Keratinocyte (primary cell): Measurements from ENCODE around the gene NAV3. TPM values are rescaled to one million over a fixed set of nuclear protein-coding genes. Genes with fewer than 3 reads are reported as not detected.

Source experiments
- DNase-seq: peaks from one replicate; pipeline ENCODE4 v3.0.0-alpha.2; 2011; ENCODE audit warnings: low read depth, missing footprints, low spot score
- FAIRE-seq: peaks from 2 replicates; lab custom pipeline; 2011; peaks lifted over from hg19 to GRCh38; lab: Jason Lieb, UNC
- H2AFZ ChIP-seq: 2 replicates; pipeline ENCODE4 v1.6.0; 2012; ENCODE audit warnings: low read length, control low read depth, inconsistent platforms; ENCODE audit not compliant: control insufficient read depth
- H3K27ac ChIP-seq: 2 replicates; pipeline ENCODE4 v1.5.1; 2011; ENCODE audit warnings: low read length; ENCODE audit not compliant: control insufficient read depth, insufficient read depth
- H3K27me3 ChIP-seq: 3 replicates; pipeline ENCODE4 v1.6.0; 2011; ENCODE audit warnings: low read length; ENCODE audit not compliant: control insufficient read depth, insufficient read depth; ENCODE audit errors: extremely low read depth
- H3K36me3 ChIP-seq, 2 experiments: 2 replicates in 1 of 2; 3 replicates in 1 of 2; pipeline ENCODE4 v1.5.1; 2011; ENCODE audit warnings: low read length in 2 of 2, mild to moderate bottlenecking in 1 of 2; ENCODE audit not compliant: control insufficient read depth in 2 of 2, insufficient read depth in 2 of 2; ENCODE audit errors: extremely low read depth in 1 of 2
- H3K4me1 ChIP-seq: 3 replicates; pipeline ENCODE4 v1.5.1; 2011; ENCODE audit warnings: low read length; ENCODE audit not compliant: control insufficient read depth, insufficient read depth; ENCODE audit errors: extremely low read depth
- H3K4me2 ChIP-seq: 3 replicates; pipeline ENCODE4 v1.6.0; 2011; ENCODE audit warnings: low read depth, low read length; ENCODE audit not compliant: control insufficient read depth, insufficient read depth; ENCODE audit errors: extremely low read depth
- H3K4me3 ChIP-seq, 3 experiments: fragments of 200-600 bp in 1 of 3; sonication (generic) in 1 of 3; 2 replicates in 2 of 3; 3 replicates in 1 of 3; pipeline ENCODE4 v1.5.1; 2011 to 2016; ENCODE audit warnings: low read length in 3 of 3, mild to moderate bottlenecking in 3 of 3, control low read depth in 2 of 3, inconsistent platforms in 1 of 3, low read depth in 1 of 3, mixed read lengths in 1 of 3, mixed run types in 1 of 3, moderate library complexity in 1 of 3; ENCODE audit not compliant: control insufficient read depth in 2 of 3, insufficient read depth in 2 of 3; ENCODE audit errors: extremely low read depth in 1 of 3
- H3K79me2 ChIP-seq: 2 replicates; pipeline ENCODE4 v1.6.0; 2012; ENCODE audit warnings: low read length; ENCODE audit not compliant: control insufficient read depth, insufficient read depth
- H3K9ac ChIP-seq: 3 replicates; pipeline ENCODE4 v1.6.0; 2011; ENCODE audit warnings: low read length; ENCODE audit not compliant: control insufficient read depth, insufficient read depth; ENCODE audit errors: extremely low read depth
- H3K9me1 ChIP-seq: 3 replicates; pipeline ENCODE4 v1.6.0; 2011; ENCODE audit warnings: low read length; ENCODE audit not compliant: control insufficient read depth, insufficient read depth; ENCODE audit errors: extremely low read depth
- H3K9me3 ChIP-seq: 2 replicates; pipeline ENCODE4 v1.5.1; 2012; ENCODE audit warnings: low read depth, low read length; ENCODE audit not compliant: control insufficient read depth
- H4K20me1 ChIP-seq: 3 replicates; pipeline ENCODE4 v1.6.0; 2011; ENCODE audit warnings: low read length; ENCODE audit not compliant: control insufficient read depth, insufficient read depth; ENCODE audit errors: extremely low read depth
- CTCF ChIP-seq, 3 experiments: IDR thresholded peaks in 1 of 3; conservative IDR thresholded peaks in 1 of 3; optimal IDR thresholded peaks in 1 of 3; 2 replicates in 2 of 3; 3 replicates in 1 of 3; pipeline versions ENCODE3 to v1.5.1; 2011; ENCODE audit warnings: low read length in 3 of 3, mild to moderate bottlenecking in 3 of 3, moderate library complexity in 2 of 3, control low read depth in 1 of 3, inconsistent platforms in 1 of 3; ENCODE audit not compliant: insufficient read depth in 2 of 3; ENCODE audit errors: extremely low read depth in 1 of 3
- EZH2 ChIP-seq: IDR thresholded peaks from one replicate; pipeline ENCODE4 v1.6.1; 2012; ENCODE audit warnings: inconsistent platforms, mild to moderate bottlenecking, low read length, moderate library complexity
- dilution Hi-C: fragments of 300-500 bp; cut with MboI; formaldehyde crosslinking; loops from one replicate; pipeline ENCODE4 v1.7.0; 2020; ENCODE audit warnings: low sequenced_read_pairs; ENCODE audit not compliant: extremely low pct_ligation_motif_present
- polyA plus RNA-seq, 5 experiments: library from polyadenylated mRNA; depleted of rRNA in 3 of 5; stranded (reverse) in 3 of 5; stranded (forward) in 1 of 5; unstranded in 1 of 5; fragments of >200 nt; gene quantifications; 1 replicate in 1 of 5; 2 replicates in 3 of 5; 3 replicates in 1 of 5; pipeline versions ENCODE4 v1.2.1 to v1.2.3, GENCODE V29; 2011 to 2012; ENCODE audit warnings: missing spikeins in 2 of 5, low read depth in 1 of 5, low replicate concordance in 1 of 5

The NAV3 gene
- polyA plus RNA-seq, 1 donor (not counting 4 experiments of a cell fraction or from before 2014, with no cell fraction given), result 22.6 TPM

GRCh38 chr12:77850698-77851097 is 20.0 kb downstream of the NAV3 start:
- Histone ChIP-seq H3K27me3 (no peaks in the 10 kb centered on the region), H3K4me3 (no peak overlapping the region), H3K36me3 (no peaks in the 10 kb centered on the region), H2AFZ (no peak overlapping the region), H3K9ac (no peak overlapping the region), H3K4me1 (peaks cover 28% of the 10 kb centered on the region), H3K9me1 (no peaks in the 10 kb centered on the region), H3K27ac (no peak overlapping the region), H3K4me2 (no peak overlapping the region), H3K9me3 (no peaks in the 10 kb centered on the region), H4K20me1 (no peaks in the 10 kb centered on the region), H3K79me2 (no peaks in the 10 kb centered on the region)
- dilution Hi-C loops, result no loop called here
- DNase-seq (no peak), FAIRE-seq (no peak)
- TF ChIP-seq EZH2 (no peak), CTCF (optimal IDR thresholded peaks at IDR 0.05 in 1 of 3, IDR thresholded peaks at IDR 0.05 in 1 of 3, conservative IDR thresholded peaks at IDR 0.05 in 1 of 3; ENCODE audit: extremely low read depth in 1 of 3, insufficient read depth in 2 of 3, low read length in 3 of 3) (no peak)

GRCh38 chr12:77855548-77855947 is 24.9 kb downstream of the NAV3 start:
- DNase-seq (no peak), FAIRE-seq (no peak)
- Histone ChIP-seq H3K27me3 (no peaks in the 10 kb centered on the region), H3K9me1 (no peaks in the 10 kb centered on the region), H3K9ac (no peak overlapping the region), H2AFZ (no peak overlapping the region), H3K79me2 (no peaks in the 10 kb centered on the region), H4K20me1 (no peaks in the 10 kb centered on the region), H3K36me3 (no peaks in the 10 kb centered on the region), H3K4me3 (no peak overlapping the region), H3K9me3 (no peaks in the 10 kb centered on the region), H3K4me2 (no peak overlapping the region), H3K27ac (no peak overlapping the region), H3K4me1 (no peaks in the 10 kb centered on the region)
- TF ChIP-seq CTCF (optimal IDR thresholded peaks at IDR 0.05 in 1 of 3, IDR thresholded peaks at IDR 0.05 in 1 of 3, conservative IDR thresholded peaks at IDR 0.05 in 1 of 3; ENCODE audit: extremely low read depth in 1 of 3, insufficient read depth in 2 of 3, low read length in 3 of 3), result no peak
- TF ChIP-seq EZH2, result no peak
- dilution Hi-C loops, result no loop called here
